OCI-LY7 (cell line): Measurements from ENCODE around the gene FBRSL1.

Experiments
- CTCF ChIP-seq: fragments of 200-600 bp; sonication (generic); conservative IDR thresholded peaks from 2 replicates; pipeline ENCODE4 v1.5.1; 2014; ENCODE audit warnings: mild to moderate bottlenecking, antibody characterized with exemption, low read length, moderate library complexity, mixed read lengths
- EZH2phosphoT487 ChIP-seq: fragments of 200-600 bp; sonication (generic); IDR thresholded peaks from 2 replicates; pipeline ENCODE4 v1.6.1; 2018; ENCODE audit warnings: low read depth, borderline replicate concordance, mild to moderate bottlenecking, mixed run types, antibody characterized with exemption, low read length, moderate library complexity, mixed read lengths

GRCh38 chr12:132513458-132514135 lies 23.6 kb downstream of the FBRSL1 start:
- TF ChIP-seq CTCF (no peak), EZH2phosphoT487 (no peak)
